Ureter (tissue), 1 donor: ENCODE results near the gene LRCH3. TPM values are rescaled to one million over a fixed set of nuclear protein-coding genes. Genes with fewer than 3 reads are reported as not detected.
"Not testable (repeated sequence)": the region's sequence is repeated elsewhere in the genome, so short reads cannot be mapped to it uniquely, and the experiment has no call there.

Source experiments
- DNase-seq: peaks from one replicate; pipeline ENCODE4 v3.0.0-alpha.2; 2020; ENCODE audit warnings: low spot score
- total RNA-seq: library from RNA; stranded (reverse); gene quantifications from one replicate; pipeline ENCODE4 v1.2.4, GENCODE V29; 2023
- donor health status: DM: yes; HTN: yes; CAD: no.

The LRCH3 gene
- total RNA-seq, 1 donor from 2014 or later: 82.9 TPM

DNA sequence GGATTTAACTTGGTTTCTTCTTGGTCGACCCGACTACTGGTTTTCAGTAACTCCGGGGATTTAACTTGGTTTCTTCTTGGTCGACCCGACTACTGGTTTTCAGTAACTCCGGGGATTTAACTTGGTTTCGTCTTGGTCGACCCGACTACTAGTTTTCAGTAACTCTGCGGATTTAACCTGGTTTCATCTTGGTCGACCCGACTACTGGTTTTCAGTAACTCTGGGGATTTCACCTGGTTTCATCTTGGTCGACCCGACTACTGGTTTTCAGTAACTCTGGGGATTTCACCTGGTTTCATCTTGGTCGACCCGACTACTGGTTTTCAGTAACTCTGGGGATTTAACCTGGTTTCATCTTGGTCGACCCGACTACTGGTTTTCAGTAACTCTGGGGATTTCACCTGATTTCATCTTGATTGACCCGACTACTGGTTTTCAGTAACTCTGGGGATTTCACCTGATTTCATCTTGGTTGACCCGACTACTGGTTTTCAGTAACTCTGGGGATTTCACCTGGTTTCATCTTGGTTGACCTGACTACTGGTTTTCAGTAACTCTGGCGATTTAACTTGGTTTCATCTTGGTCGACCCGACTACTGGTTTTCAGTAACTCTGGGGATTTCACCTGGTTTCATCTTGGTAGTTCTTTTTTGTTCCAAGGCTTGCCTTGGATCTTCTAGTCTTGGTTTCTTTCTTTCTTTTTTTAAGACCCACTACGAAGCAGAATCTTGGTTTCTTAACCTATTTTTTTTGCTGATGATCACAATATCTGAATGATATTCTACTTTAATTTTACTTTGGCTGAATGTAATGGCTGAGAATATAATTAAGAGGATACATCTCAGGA, 130.6 kb downstream of the LRCH3 start:
- DNase-seq: not testable (repeated sequence)

DNA sequence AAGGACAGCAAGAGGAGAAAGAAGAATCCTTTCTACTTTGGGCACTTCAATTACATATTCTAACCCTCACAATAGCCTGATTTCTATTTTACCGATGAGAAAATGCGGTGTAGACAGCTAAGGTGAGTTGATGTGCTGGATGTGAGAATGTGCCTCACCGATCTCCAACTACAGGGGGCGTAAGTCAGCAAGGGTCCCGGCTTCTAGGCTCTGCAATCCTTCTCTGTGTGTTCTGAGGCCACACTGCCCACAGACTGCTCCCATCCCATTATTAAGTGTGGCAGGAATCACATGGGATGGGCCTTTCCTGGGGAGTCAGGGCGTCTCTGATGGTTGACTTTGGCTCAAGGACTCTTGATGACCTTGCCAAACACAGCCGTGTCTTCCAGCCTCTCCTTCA, 135.4 kb downstream of the LRCH3 start:
- no peak for DNase-seq

DNA sequence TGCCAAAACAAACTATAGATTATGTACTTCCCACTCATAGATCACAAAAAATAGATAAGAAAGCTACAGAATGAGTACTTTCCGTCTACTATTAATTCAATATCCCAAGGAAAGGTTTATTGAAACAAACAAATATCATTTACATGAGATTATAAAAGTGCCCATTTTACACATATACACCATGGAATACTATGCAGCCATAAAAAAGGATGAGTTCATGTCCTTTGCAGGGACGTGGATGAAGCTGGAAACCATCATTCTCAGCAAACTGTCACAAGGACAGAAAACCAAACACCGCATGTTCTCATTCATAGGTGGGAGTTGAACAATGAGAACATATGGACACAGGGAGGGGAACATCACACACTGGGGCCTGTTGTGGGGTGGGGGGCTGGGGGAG, 136.5 kb downstream of the LRCH3 start:
- DNase-seq: not testable (repeated sequence)

- no peak for DNase-seq
These were observed 145.8 kb downstream of the LRCH3 start for GRCh38 chr3:197936819-197937384.

Other genes starting within 250 kb of the LRCH3 start
- gene BDH1, start 235.3 kb upstream of the LRCH3 start, total RNA-seq: 69.4 TPM
- 24.5 TPM for gene RUBCN, start 54.4 kb upstream of the LRCH3 start, total RNA-seq
- 47.9 TPM for gene FYTTD1, start 41.4 kb upstream of the LRCH3 start, total RNA-seq
- gene RPL35A, start 158.9 kb downstream of the LRCH3 start, total RNA-seq: 1,104 TPM
- 11.2 TPM for gene LMLN, start 169.0 kb downstream of the LRCH3 start, total RNA-seq